ENCODE data around the gene ELL. TPM values are rescaled to one million over a fixed set of nuclear protein-coding genes. Genes with fewer than 3 reads are reported as not detected.

ELL gene
- total RNA-seq, 1 donor from 2014 or later = 19.2 TPM

- TF ChIP-seq, protein P1, sequence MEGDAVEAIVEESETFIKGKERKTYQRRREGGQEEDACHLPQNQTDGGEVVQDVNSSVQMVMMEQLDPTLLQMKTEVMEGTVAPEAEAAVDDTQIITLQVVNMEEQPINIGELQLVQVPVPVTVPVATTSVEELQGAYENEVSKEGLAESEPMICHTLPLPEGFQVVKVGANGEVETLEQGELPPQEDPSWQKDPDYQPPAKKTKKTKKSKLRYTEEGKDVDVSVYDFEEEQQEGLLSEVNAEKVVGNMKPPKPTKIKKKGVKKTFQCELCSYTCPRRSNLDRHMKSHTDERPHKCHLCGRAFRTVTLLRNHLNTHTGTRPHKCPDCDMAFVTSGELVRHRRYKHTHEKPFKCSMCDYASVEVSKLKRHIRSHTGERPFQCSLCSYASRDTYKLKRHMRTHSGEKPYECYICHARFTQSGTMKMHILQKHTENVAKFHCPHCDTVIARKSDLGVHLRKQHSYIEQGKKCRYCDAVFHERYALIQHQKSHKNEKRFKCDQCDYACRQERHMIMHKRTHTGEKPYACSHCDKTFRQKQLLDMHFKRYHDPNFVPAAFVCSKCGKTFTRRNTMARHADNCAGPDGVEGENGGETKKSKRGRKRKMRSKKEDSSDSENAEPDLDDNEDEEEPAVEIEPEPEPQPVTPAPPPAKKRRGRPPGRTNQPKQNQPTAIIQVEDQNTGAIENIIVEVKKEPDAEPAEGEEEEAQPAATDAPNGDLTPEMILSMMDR (IDR thresholded peaks at IDR 0.05; ENCODE audit: unreplicated experiment) = no peak
- Mint-ChIP-seq H3K27ac (peak overlapping the region; percentile 34), H3K4me1 (peaks cover 22% of the 10 kb centered on the region), H3K4me3 (no peak overlapping the region), H3K9me3 (no peaks in the 10 kb centered on the region), H3K36me3 (no peaks in the 10 kb centered on the region), H3K27me3 (ENCODE audit: low read depth) (no peaks in the 10 kb centered on the region)
- DNase-seq (ENCODE audit: low spot score in 2 of 2, unreplicated experiment in 2 of 2) = no peak
Measured at GRCh38 chr19:18513868-18514267, 8.0 kb downstream of the ELL start.

DNA sequence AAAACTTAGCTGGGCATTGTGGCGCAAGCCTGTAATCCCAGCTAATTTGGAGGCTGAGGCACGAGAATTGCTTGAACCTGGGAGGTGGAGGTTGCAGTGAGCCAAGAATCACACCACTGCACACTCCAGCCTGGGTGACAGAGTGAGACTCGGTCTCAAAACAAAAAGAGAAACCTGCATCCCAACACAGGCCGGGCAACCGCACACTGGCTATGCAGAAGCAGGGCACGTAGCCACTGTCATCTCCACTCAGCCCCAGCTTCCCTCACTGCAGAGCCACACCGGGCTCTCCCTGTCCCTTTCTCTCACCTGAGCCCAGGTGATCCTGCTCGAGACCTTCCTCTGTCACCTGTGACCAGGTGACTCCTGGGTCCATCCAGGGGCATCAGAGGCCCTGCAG is 11.7 kb downstream of the ELL start:
- Mint-ChIP-seq H3K9me3 (no peaks in the 10 kb centered on the region), H3K36me3 (no peaks in the 10 kb centered on the region), H3K4me3 (no peak overlapping the region), H3K27ac (no peak overlapping the region), H3K27me3 (ENCODE audit: low read depth) (no peaks in the 10 kb centered on the region), H3K4me1 (peaks cover 31% of the 10 kb centered on the region)
- no peak for DNase-seq (ENCODE audit: low spot score in 2 of 2, unreplicated experiment in 2 of 2)
- TF ChIP-seq, protein P1 (IDR thresholded peaks at IDR 0.05; ENCODE audit: unreplicated experiment) = no peak

GRCh38 chr19:18508585-18508984 is 13.3 kb downstream of the ELL start:
- H3K4me1 Mint-ChIP-seq = peaks cover 19% of the 10 kb centered on the region
- H3K27ac Mint-ChIP-seq = no peak overlapping the region
- DNase-seq (ENCODE audit: low spot score in 2 of 2, unreplicated experiment in 2 of 2) = no peak
- TF ChIP-seq, protein P1 (IDR thresholded peaks at IDR 0.05; ENCODE audit: unreplicated experiment) = no peak
- no peaks in the 10 kb centered on the region for H3K27me3 Mint-ChIP-seq (ENCODE audit: low read depth)
- H3K9me3 Mint-ChIP-seq = no peaks in the 10 kb centered on the region
- H3K4me3 Mint-ChIP-seq = no peak overlapping the region
- no peaks in the 10 kb centered on the region for H3K36me3 Mint-ChIP-seq

- Mint-ChIP-seq H3K27me3 (ENCODE audit: low read depth) (no peaks in the 10 kb centered on the region), H3K4me1 (peaks cover 14% of the 10 kb centered on the region), H3K9me3 (no peaks in the 10 kb centered on the region), H3K36me3 (no peaks in the 10 kb centered on the region), H3K27ac (peak overlapping the region; percentile 43), H3K4me3 (no peak overlapping the region)
- DNase-seq (ENCODE audit: low spot score in 2 of 2, unreplicated experiment in 2 of 2) = no peak
- TF ChIP-seq, protein P1 (IDR thresholded peaks at IDR 0.05; ENCODE audit: unreplicated experiment) = no peak
Measured at GRCh38 chr19:18507727-18508440, 14.0 kb downstream of the ELL start.

DNA sequence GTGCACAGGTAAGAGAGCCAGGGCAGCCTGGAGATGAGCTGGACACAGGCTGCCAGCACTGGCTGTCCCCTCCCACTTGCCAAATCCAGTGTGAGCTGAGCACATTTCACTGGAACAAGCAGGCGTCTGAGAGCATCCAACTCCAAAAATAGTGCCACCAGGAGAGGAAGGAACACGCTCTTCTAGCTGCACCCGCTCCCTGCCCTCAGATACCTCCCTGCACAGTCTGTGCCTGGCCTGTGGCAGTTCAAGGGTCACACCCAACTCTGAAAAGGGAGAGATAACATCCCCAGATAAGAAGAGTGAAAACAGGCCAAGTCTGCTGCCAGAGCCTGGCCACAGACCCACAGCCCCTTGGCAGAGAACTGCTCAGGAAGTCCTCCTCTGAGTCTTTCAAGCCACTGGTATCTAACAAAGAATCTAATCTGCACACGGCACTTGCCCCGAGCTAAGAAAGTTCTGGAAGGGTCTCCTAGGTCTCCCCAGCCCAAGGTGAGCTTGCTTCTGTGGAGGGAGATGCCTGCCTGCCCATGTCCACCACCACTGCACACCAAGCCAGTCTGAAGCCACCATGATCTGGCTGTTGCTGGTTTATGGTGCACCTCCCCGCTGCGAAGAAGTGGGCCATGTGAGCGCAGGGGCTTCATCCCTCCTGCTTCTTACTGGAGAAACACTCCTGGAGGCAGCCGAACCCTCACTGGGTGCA is 14.7 kb downstream of the ELL start:
- no peak for DNase-seq (ENCODE audit: low spot score in 2 of 2, unreplicated experiment in 2 of 2)
- no peaks in the 10 kb centered on the region for H3K9me3 Mint-ChIP-seq
- peak overlapping the region; percentile 39 for H3K27ac Mint-ChIP-seq
- H3K27me3 Mint-ChIP-seq (ENCODE audit: low read depth) = no peaks in the 10 kb centered on the region
- no peak overlapping the region for H3K4me3 Mint-ChIP-seq
- TF ChIP-seq, protein P1 (IDR thresholded peaks at IDR 0.05; ENCODE audit: unreplicated experiment) = no peak
- peaks cover 14% of the 10 kb centered on the region for H3K4me1 Mint-ChIP-seq
- H3K36me3 Mint-ChIP-seq = no peaks in the 10 kb centered on the region
